K562 (cell line): ENCODE measurements around the gene PACSIN3. TPM values are rescaled to one million over a fixed set of nuclear protein-coding genes. Genes with fewer than 3 reads are reported as not detected.

Source experiments
- BRD4 ChIP-seq: fragments of 200-600 bp; sonication (generic); IDR thresholded peaks from 2 replicates; pipeline ENCODE4 v1.6.1; 2017; ENCODE audit warnings: inconsistent platforms
- CREBBP ChIP-seq: IDR thresholded peaks from one replicate; pipeline ENCODE4 v1.6.1; 2012; ENCODE audit warnings: low read depth, mild to moderate bottlenecking, control low read depth, inconsistent platforms, low read length
- ESRRB ChIP-seq: fragments of 250-450 bp; sonication (Bioruptor Pico); IDR thresholded peaks from 2 replicates; pipeline ENCODE4 v1.5.0; 2020; ENCODE audit warnings: mild to moderate bottlenecking, moderate library complexity, borderline replicate concordance
- GTF2E2 ChIP-seq: fragments of 200-800 bp; sonication (Bioruptor generic); IDR thresholded peaks from 2 replicates; pipeline ENCODE4 v1.6.1; 2016; ENCODE audit warnings: missing genetic modification characterization, missing compliant biosample characterization
- POLR3A ChIP-seq: IDR thresholded peaks from 2 replicates; pipeline ENCODE4 v1.6.1; 2011; ENCODE audit warnings: borderline replicate concordance, mild to moderate bottlenecking, moderate library complexity; ENCODE audit not compliant: insufficient read length, insufficient read depth; ENCODE audit errors: extremely low read depth
- PYGO2 ChIP-seq: fragments of 450-650 bp; IDR thresholded peaks from 2 replicates; pipeline ENCODE4 v1.6.1; 2016; ENCODE audit warnings: mild to moderate bottlenecking, missing genetic modification characterization, moderate library complexity, missing compliant biosample characterization
- RBM39 ChIP-seq: fragments of 200-400 bp; formaldehyde crosslinking; optimal IDR thresholded peaks from 2 replicates; pipeline ENCODE3; 2018; ENCODE audit warnings: low read depth, low read length
- SREBF1 ChIP-seq: fragments of 150-350 bp; IDR thresholded peaks from 2 replicates; pipeline ENCODE4 v1.6.1; 2014; ENCODE audit warnings: antibody characterized with exemption, low read depth, low read length, borderline replicate concordance
- SRSF3 ChIP-seq: fragments of 200-400 bp; formaldehyde crosslinking; IDR thresholded peaks from 2 replicates; pipeline ENCODE4 v1.6.1; 2016; ENCODE audit warnings: mild to moderate bottlenecking, low read length, moderate library complexity; ENCODE audit not compliant: insufficient read depth
- TAF9B ChIP-seq: fragments of 450-650 bp; IDR thresholded peaks from 2 replicates; pipeline ENCODE4 v1.6.1; 2018; ENCODE audit warnings: mild to moderate bottlenecking; ENCODE audit not compliant: partially characterized antibody
- ZSCAN29 ChIP-seq: fragments of 450-650 bp; IDR thresholded peaks from 2 replicates; pipeline ENCODE4 v1.6.1; 2017
- polyA plus RNA-seq, 8 experiments: library from polyadenylated mRNA; depleted of rRNA in 4 of 8; stranded (reverse) in 5 of 8; unstranded in 3 of 8; fragments of >200 nt; fragmentation: Nextera tagmentation in 2 of 8; fragmentation: Illumina TruSeq in 1 of 8; extraction: Ambion mirVana in 2 of 8; extraction: Trizol in 1 of 8; gene quantifications; 2 replicates each; pipeline versions ENCODE4 v1.2.1 to v1.2.3, GENCODE V29; 2011 to 2014; ENCODE audit warnings: inconsistent platforms in 1 of 8, missing spikeins in 1 of 8
- total RNA-seq, 7 experiments: library from RNA; depleted of rRNA in 6 of 7; stranded (reverse); fragments of >200 nt in 6 of 7; fragmentation: Illumina TruSeq in 2 of 7; extraction: Trizol in 2 of 7; gene quantifications; 2 replicates each; pipeline versions ENCODE4 v1.2.1 to v1.2.3, GENCODE V29; 2011 to 2021; ENCODE audit warnings: low replicate concordance in 1 of 7
- TF ChIP-seq, protein P1 (sequence below): conservative IDR thresholded peaks from 2 replicates; pipeline ENCODE4 v1.6.1; 2011; ENCODE audit warnings: low read depth, mild to moderate bottlenecking, low read length; ENCODE audit not compliant: control insufficient read depth
- TF ChIP-seq, protein P2 (sequence below), 2 experiments: fragments of 450-650 bp; conservative IDR thresholded peaks; 2 replicates each; pipeline ENCODE4 v1.6.1; 2017; ENCODE audit warnings: mild to moderate bottlenecking in 2 of 2, moderate library complexity in 2 of 2
- TF ChIP-seq, protein P3 (sequence below): fragments of 450-650 bp; IDR thresholded peaks from 2 replicates; pipeline ENCODE4 v1.6.1; 2017; ENCODE audit warnings: mild to moderate bottlenecking, moderate library complexity
- TF ChIP-seq, protein P4 (sequence below): fragments of 450-650 bp; IDR thresholded peaks from 2 replicates; pipeline ENCODE4 v1.6.1; 2018; ENCODE audit not compliant: partially characterized antibody
- TF ChIP-seq, protein P5 (sequence below), 3 experiments: fragments of 200-800 bp in 1 of 3; sonication (Bioruptor generic) in 1 of 3; sonication (generic) in 1 of 3; formaldehyde crosslinking in 1 of 3; IDR thresholded peaks; 2 replicates each; pipeline versions ENCODE4 v1.6.1 to v1.8.0; 2016 to 2022; ENCODE audit warnings: mild to moderate bottlenecking in 2 of 3, missing compliant biosample characterization in 2 of 3, missing genetic modification characterization in 2 of 3, missing genetic modification reagents in 1 of 3

Gene PACSIN3
- total and polyA plus RNA-seq, 9 of the 15 experiments (the other 6 are each of a cell fraction or from before 2014, with no cell fraction given), result 0.13 to 18.1 (median 7.1) TPM

DNA sequence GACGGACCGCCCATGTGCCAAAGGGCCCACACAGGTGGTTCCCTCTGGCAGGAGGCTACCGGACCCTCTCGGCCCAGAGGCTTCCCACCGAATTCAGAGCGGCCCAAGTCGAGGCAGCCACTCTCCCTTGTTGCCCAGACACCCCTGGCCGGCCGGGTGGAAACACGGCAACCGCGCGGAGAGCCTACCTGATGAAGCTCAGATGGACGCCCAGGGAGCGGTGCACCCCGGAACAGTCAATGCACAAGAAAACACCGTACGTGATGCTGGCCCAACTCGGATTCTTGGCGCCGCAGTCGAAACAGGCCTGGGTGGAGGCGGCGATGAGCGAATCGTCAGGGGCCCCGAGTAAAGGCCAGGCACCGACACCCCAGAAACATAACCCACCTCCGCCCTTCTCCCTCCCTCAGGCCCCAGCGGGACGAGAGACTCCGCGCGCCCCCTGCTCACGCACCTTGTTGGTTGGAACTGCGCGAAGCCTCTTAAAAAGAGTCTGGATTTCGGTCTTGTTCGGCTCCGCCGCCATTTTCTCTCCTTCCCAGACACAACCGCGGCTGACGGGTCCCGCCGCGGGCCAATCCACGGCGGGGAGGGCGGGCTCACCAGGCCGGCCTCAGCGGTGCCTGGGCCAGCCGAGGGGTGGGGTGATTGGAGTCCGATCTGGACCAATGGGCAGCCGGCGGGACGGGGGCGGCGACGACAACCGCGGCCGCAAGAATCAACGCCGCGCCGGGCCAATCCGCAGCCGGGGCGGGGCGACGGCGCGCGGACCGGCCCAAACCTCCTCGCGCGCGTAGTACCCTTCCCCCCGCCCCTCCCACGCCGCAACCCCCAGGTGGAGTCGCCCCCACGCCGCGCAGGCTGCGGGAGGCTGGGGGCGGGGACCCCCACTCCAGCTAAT lies 9.7 kb downstream of the PACSIN3 start, which contains the start of gene ARFGAP2 (continued):
- TF ChIP-seq, protein P1, sequence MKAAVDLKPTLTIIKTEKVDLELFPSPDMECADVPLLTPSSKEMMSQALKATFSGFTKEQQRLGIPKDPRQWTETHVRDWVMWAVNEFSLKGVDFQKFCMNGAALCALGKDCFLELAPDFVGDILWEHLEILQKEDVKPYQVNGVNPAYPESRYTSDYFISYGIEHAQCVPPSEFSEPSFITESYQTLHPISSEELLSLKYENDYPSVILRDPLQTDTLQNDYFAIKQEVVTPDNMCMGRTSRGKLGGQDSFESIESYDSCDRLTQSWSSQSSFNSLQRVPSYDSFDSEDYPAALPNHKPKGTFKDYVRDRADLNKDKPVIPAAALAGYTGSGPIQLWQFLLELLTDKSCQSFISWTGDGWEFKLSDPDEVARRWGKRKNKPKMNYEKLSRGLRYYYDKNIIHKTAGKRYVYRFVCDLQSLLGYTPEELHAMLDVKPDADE, result peak; percentile 20; the same call in 1 of the 2 replicates
- no peak for TF ChIP-seq RBM39
- TF ChIP-seq, protein P2, sequence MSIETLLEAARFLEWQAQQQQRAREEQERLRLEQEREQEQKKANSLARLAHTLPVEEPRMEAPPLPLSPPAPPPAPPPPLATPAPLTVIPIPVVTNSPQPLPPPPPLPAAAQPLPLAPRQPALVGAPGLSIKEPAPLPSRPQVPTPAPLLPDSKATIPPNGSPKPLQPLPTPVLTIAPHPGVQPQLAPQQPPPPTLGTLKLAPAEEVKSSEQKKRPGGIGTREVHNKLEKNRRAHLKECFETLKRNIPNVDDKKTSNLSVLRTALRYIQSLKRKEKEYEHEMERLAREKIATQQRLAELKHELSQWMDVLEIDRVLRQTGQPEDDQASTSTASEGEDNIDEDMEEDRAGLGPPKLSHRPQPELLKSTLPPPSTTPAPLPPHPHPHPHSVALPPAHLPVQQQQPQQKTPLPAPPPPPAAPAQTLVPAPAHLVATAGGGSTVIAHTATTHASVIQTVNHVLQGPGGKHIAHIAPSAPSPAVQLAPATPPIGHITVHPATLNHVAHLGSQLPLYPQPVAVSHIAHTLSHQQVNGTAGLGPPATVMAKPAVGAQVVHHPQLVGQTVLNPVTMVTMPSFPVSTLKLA (conservative IDR thresholded peaks at IDR 0.05), result peak in 1 of 2 experiments; percentile 35; a peak in 3 of 4 replicates
- TF ChIP-seq, protein P3, sequence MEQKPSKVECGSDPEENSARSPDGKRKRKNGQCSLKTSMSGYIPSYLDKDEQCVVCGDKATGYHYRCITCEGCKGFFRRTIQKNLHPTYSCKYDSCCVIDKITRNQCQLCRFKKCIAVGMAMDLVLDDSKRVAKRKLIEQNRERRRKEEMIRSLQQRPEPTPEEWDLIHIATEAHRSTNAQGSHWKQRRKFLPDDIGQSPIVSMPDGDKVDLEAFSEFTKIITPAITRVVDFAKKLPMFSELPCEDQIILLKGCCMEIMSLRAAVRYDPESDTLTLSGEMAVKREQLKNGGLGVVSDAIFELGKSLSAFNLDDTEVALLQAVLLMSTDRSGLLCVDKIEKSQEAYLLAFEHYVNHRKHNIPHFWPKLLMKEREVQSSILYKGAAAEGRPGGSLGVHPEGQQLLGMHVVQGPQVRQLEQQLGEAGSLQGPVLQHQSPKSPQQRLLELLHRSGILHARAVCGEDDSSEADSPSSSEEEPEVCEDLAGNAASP, result no peak
- TF ChIP-seq, protein P4, sequence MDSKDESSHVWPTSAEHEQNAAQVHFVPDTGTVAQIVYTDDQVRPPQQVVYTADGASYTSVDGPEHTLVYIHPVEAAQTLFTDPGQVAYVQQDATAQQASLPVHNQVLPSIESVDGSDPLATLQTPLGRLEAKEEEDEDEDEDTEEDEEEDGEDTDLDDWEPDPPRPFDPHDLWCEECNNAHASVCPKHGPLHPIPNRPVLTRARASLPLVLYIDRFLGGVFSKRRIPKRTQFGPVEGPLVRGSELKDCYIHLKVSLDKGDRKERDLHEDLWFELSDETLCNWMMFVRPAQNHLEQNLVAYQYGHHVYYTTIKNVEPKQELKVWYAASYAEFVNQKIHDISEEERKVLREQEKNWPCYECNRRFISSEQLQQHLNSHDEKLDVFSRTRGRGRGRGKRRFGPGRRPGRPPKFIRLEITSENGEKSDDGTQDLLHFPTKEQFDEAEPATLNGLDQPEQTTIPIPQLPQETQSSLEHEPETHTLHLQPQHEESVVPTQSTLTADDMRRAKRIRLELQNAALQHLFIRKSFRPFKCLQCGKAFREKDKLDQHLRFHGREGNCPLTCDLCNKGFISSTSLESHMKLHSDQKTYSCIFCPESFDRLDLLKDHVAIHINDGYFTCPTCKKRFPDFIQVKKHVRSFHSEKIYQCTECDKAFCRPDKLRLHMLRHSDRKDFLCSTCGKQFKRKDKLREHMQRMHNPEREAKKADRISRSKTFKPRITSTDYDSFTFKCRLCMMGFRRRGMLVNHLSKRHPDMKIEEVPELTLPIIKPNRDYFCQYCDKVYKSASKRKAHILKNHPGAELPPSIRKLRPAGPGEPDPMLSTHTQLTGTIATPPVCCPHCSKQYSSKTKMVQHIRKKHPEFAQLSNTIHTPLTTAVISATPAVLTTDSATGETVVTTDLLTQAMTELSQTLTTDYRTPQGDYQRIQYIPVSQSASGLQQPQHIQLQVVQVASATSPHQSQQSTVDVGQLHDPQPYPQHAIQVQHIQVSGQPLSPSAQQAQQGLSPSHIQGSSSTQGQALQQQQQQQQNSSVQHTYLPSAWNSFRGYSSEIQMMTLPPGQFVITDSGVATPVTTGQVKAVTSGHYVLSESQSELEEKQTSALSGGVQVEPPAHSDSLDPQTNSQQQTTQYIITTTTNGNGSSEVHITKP, result peak; percentile 63
- TF ChIP-seq PYGO2 (tag), result no peak
- TF ChIP-seq ESRRB (CRISPR knock-in tag), result no peak
- no peak for TF ChIP-seq CREBBP
- TF ChIP-seq BRD4, result peak; percentile 62
- TF ChIP-seq, protein P5, sequence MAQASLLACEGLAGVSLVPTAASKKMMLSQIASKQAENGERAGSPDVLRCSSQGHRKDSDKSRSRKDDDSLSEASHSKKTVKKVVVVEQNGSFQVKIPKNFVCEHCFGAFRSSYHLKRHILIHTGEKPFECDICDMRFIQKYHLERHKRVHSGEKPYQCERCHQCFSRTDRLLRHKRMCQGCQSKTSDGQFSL (CRISPR knock-in tag; IDR thresholded peaks at IDR 0.05), result peak; percentile 41; the same call in 1 of the 2 replicates
- TF ChIP-seq, protein P5 (tag; IDR thresholded peaks at IDR 0.05), result no peak; a peak in 2 of 4 replicates
- 0 out of 2 replicates have a peak, but pooled peaks have one; percentile 77 for TF ChIP-seq SREBF1
- TF ChIP-seq GTF2E2 (tag), result peak; percentile 54; the same call in 1 of the 2 replicates
- no peak for TF ChIP-seq POLR3A
- no peak for TF ChIP-seq SRSF3
- TF ChIP-seq TAF9B, result no peak
- TF ChIP-seq ZSCAN29, result no peak
